CD4-positive, alpha-beta T cell treated with Interleukin-17A for 1 hour (primary cell): ENCODE data around the gene GFRA1.

Source experiments
- DNase-seq: peaks from one replicate; pipeline ENCODE4 v3.0.0-alpha.2; 2020

GFRA1 gene

DNA sequence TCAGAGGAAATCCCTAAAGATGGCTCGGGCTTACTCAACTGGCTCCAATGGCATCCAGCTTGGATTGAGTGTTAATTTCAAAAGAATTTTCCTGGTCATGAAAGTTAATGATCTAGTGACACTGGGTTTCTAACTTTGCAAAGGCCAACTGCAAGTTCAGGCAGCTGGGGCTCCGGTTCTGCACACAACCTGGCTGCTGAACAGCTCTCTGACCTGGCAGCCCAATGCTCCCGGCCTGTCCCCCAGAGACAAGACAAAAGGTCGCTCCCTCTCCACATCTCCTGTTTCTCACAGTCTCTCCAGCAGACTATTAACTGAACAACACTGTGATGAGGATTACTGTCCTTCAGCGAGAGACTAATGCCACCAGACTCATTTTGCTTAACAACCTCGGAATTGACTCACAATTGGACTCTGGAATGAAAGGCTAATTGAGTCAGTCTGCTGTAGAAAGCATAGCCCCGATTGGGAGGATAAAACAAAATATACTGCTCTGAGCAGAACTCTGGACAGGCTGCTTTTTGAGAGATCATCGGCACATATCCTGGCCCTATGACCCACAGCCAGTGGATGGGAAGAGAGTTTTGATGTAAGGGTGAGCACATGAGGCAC is 174.5 kb downstream of the GFRA1 start:
- DNase-seq: no peak

DNA sequence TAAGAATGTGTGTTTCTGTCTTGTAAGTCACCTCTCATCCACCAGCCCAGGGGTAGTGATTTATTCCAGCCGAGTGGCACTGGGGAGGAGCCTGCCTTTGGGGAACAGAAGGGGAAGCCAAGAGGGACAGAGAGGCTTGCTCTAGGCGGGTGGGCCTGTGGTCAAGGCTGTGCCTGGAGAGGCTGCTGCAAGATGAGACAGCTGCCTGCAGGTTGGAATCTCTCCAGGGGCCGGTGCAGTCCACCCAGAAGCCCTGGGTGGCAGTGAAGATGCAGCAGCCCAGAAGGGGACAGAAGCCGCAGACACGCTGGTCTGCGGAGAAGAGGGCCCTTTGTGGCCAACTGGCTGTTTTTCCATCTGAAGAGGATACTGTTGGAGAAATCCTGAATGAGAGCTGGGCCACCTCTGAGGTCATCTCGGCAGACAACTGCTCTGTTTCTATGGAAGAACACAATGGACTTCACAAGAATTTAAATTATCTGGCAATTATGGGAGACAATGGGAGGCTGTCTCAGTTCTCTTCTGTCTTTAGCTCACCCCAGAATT is 175.7 kb downstream of the GFRA1 start:
- no peak for DNase-seq

- no peak for DNase-seq
Observed at GRCh38 chr10:116096526-116096925, 176.5 kb downstream of the GFRA1 start.

DNA sequence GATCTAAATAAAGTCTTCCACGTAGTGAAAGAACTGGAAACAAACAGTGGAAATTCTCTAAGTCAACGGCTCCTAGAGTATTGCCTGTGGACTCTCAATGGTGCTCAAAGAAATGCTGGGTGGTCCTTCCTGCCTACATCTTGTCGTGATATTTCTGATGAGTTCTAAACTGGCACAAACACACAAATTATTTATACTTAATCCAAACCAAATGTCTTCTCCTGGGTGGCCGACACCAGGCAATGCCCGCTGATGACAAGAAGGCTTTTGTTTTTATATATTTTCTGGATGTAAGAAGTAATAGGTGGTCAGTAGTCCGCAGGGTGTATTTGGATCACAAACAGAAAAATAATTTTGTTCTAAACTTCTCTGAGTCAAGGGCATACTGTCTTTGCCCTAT is 178.7 kb downstream of the GFRA1 start:
- DNase-seq: no peak

GRCh38 chr10:116093031-116093430 is 180.0 kb downstream of the GFRA1 start:
- DNase-seq: no peak

DNA sequence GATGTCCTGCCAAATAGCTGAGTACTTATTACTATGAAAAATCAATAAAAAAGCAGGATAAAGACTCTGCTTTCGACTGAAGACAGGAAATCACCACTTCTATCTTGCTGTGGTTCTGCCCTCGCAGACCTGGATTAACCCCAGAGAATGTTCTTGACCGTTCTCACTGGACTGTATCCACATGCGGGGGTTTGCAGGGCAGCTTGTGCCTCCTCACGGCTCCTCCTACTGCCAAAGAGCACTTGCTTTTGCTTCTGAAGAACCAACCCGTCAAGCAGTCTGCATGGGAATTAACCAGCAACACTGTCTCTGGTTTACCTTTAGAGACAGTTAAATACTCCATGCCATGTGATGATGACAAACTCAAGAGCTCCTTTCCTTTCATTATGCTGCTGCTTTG is 184.0 kb downstream of the GFRA1 start:
- no peak for DNase-seq

GRCh38 chr10:116085323-116085722 is 187.7 kb downstream of the GFRA1 start:
- DNase-seq: no peak

DNA sequence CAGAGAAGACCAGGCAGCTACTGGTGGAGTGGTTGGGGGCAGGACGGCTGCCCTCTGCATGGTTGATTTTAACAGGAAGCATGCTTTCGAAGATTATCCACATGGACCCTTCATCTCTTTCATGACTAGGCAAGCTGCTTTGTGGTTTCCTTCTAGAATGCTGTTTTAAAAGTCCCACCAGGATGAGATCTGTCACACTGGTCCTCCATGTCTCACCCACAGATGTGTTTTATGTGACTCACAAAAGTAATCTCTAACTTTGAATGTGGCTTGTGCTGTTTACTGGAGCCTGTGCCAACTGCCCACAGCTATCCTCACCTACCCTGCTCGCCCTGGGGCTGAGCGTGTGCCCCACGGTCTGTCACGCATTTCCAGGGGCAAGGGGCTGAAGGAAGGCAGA is 188.8 kb downstream of the GFRA1 start:
- no peak for DNase-seq

- no peak for DNase-seq
Observed at GRCh38 chr10:116083226-116083762, 189.7 kb downstream of the GFRA1 start.

DNA sequence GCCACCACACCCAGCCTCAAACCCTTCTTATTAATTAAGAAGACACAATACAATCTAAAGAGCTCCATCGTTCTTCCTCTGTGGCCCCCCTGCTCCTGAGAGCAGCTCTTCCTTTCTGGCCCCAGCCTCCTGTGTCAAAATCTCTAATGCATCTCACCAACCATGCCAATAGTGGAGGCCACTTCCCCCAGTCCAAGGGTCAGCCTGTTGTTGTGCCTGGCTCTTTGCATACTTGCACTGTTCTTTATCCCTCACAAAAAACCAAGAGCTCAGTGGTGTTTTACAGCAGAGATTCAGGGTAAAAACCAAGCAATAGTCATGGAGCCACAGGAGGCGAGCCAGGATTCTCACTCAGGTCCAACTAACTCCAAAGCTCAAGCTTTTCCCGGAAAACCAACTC is 190.2 kb downstream of the GFRA1 start:
- no peak for DNase-seq

- DNase-seq: no peak
Observed at GRCh38 chr10:116082206-116082605, 190.8 kb downstream of the GFRA1 start.

DNA sequence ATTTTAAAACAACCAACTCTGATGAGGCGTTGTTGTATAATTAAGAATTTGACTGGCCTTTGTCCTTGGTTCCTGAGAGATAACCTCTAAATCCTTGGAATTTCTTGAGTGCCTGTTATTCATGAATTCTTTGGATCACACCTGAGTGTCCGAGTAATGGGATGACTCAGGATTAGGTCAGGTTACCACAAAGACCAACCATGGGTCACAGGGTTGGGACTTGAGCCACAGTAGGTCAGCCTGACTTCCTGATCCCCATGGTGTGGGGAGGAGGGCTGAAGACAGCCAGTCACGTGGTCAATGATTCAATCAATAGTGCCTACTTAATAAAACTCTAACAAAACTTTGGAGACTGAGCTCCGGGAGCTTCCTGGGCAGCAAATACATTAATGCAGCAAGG is 192.5 kb downstream of the GFRA1 start:
- DNase-seq: no peak

DNA sequence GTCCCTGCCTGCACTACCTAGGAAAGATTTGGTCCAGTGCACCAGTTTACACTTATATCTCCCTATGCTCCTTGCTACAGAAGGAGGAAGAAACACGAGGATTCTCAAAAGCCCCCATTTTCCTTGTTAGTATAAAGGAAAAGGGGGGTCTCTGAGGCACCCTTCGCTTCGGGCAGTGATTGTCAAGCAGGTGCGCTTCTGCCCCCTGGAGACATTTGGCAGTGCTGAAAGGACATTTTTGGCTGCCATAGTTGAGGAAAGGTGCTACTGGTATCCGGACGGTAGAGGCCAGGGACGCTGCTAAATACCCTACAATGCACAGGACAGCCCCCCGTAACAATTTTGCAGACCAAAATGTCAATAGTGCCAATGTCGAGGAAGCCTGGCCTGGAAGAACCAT is 193.7 kb downstream of the GFRA1 start:
- no peak for DNase-seq

DNA sequence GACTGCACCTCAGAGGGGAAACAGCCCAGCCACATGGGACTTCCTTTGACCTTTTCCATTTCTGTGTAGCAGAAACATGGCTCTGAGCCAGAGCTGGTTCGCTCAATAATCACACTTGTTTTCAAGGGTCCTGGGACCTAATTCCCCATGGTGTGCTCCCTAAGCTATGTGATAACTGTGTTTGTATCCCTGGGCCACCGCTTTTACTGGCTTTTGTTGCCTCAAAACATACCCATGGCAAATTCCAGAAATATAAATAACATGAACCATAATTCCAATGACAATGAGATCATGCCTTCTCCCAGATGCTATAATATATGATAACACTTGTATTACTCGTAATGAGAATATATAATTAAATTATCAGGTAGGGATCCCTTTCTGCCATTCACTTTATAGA is 196.4 kb downstream of the GFRA1 start:
- no peak for DNase-seq

GRCh38 chr10:116073510-116073909 is 199.5 kb downstream of the GFRA1 start:
- DNase-seq: no peak

GRCh38 chr10:116073001-116073400 is 200.0 kb downstream of the GFRA1 start:
- no peak for DNase-seq

DNA sequence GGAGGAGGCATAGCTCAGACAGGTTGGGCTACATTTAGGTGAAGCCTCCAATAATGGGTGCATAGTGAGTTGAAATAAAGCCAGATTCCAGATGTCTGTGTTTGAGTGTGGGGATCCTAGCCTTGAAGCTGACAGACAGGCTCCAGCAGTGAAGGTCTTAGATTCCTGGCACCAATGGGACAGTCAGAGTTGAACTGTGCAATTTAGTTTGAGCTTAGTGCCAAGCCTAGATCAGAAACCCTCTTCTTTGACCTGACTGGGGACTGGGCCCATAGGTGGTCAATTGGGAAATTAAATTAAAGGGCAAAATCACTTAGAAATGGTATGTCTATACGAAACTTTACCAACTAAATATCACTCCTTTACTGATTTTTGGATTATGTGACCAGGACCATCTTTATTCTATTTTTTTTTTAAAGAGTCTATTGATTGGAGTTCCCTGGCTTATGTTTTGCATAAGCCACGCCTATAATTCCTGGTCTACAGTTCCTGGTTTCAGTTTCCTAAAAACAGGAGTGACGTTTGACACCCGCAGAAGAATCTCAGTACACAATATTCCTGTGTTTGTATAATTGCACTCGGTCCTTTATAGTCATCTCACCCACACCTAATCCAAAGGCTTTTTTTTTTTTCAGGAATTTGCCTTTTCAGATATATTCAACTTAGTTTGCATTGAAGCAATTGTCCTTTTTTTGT is 201.4 kb downstream of the GFRA1 start:
- DNase-seq: no peak

GRCh38 chr10:116070743-116071320 is 202.2 kb downstream of the GFRA1 start:
- DNase-seq: no peak

GRCh38 chr10:116069856-116070255 is 203.2 kb downstream of the GFRA1 start:
- no peak for DNase-seq

DNA sequence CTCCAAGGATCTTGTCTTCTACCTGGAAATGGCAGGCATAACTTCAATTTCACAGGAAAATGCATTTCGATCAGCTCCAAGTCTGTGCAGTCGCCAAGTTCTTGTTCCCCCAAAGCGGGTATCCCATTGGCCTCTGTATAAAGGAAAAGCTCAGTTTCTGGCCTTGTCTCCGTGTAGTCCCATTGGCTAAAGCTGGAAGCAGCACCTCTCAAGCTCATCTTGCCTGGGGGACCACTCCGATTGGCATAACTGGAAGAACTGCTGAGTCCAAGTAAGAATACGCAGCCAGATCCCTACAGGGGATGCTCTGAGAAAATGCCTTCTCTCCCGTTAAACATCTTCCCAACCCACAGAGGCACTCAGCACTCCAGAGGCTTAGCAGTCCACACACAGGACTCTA is 205.2 kb downstream of the GFRA1 start:
- no peak for DNase-seq

DNA sequence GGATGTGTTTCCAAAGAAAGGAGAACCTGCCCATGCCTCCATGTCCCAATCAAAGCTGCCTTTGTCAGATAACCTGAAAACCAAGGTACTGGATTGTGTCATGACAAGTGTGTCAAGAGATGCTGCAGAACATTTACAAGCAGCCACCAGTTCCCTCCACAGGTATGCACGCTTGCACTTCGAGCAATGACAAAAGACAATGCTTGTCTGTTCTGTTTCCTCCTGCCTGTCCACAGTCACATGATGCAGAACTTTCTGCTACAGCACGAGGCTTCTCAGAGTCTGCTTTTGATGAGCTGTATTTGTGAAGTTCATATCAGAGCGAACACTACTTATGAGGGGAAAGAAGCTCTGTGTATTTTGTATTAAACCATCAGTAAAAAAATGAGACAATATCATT is 209.9 kb downstream of the GFRA1 start:
- DNase-seq: no peak

- no peak for DNase-seq
Observed at GRCh38 chr10:116060864-116061263, 212.1 kb downstream of the GFRA1 start.

DNA sequence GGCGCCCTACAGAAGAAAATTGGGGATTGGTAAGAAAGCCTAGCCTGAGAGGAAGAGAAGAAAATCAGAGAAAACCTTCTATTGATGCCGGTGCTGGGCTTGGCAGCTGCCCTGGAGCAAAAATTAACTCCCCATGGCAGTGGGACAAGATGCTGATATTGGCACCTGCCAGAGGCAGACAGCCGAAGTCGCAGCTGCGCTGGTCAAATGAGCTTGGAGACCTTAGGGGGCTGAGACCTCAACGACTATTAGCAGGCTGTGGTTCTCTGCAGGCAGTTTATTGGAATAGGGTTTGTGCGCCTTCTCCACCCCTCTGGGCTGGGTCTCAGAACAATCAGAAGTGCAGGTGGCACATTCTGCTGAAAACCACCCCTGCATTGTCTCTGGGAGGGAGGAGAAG is 213.7 kb downstream of the GFRA1 start:
- DNase-seq: no peak
